SK-N-MC (cell line): ENCODE data around the gene PPP1R37.

ENCODE experiments used
- EZH2 ChIP-seq: fragments of 200-600 bp; sonication (generic); IDR thresholded peaks from one replicate; pipeline ENCODE4 v1.6.1; 2017; ENCODE audit warnings: antibody characterized with exemption
- POLR2AphosphoS5 ChIP-seq: IDR thresholded peaks from 2 replicates; pipeline ENCODE4 v1.6.1; 2012; ENCODE audit warnings: mild to moderate bottlenecking, low read depth, low read length, borderline replicate concordance

DNA sequence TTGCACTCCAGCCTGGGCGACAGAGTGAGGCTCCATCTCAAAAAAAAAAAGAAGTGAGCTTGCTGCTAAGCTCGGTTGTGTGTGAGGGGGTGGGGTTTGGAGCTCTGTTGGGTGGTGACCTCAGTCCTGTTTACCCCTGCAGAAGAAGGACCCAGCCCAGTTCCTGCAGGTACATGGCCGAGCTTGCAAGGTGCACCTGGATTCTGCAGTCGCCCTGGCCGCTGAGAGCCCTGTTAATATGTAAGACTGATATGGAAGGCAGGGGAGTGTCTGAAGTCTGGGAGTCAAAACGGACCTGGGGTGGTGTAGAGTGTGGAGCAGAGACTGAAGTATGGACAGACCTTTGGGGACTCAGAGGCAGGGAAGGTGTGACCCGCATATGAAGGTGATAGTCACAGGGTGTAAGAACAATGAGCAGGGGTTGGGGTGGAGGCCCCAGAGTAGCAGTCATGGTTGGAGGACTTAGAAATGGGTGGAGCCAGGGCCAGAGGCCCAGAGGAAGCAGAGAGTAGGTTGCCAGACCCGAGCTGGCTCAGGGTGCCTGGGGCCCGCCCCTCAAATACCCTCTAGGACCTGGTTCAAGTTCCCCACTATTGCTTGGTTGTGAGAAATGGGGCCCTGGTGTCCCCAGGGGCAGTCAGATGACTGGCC, 40.9 kb upstream of the PPP1R37 start:
- no peak for TF ChIP-seq POLR2AphosphoS5
- no peak for TF ChIP-seq EZH2
